Activated T-helper 9 cell treated with anti-CD3 and anti-CD28 coated beads, Interleukin-2, amount 50 U/mL, for 16 hours (primary cell): ENCODE measurements around the gene CAMKK2.
"Not testable (repeated sequence)": the region's sequence is repeated elsewhere in the genome, so short reads cannot be mapped to it uniquely, and the experiment has no call there.

Experiments used
- DNase-seq: peaks from one replicate; pipeline ENCODE4 v3.0.0-alpha.2; 2020; ENCODE audit warnings: low read depth

CAMKK2 gene

DNA sequence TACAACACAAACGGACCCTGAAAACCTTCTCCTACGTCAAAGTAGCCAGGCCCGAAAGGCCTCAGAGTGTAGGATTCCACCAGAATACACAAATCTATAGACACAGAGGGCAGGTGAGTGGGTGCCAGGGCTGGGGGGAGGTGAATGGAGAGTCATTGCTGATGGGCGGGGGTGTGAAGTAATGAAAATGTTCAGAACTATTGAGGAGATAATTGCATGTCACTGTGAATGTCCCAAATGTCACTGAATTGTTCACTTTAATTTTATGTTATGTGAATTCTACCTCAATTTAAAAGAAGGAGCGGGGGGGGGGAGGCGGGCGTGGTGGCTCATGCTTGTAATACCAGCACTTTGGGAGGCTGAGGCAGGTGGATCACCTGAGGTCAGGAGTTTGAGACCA is 50.6 kb downstream of the CAMKK2 start:
- no peak for DNase-seq

GRCh38 chr12:121245031-121245430 is 51.5 kb downstream of the CAMKK2 start:
- DNase-seq, result no peak

DNA sequence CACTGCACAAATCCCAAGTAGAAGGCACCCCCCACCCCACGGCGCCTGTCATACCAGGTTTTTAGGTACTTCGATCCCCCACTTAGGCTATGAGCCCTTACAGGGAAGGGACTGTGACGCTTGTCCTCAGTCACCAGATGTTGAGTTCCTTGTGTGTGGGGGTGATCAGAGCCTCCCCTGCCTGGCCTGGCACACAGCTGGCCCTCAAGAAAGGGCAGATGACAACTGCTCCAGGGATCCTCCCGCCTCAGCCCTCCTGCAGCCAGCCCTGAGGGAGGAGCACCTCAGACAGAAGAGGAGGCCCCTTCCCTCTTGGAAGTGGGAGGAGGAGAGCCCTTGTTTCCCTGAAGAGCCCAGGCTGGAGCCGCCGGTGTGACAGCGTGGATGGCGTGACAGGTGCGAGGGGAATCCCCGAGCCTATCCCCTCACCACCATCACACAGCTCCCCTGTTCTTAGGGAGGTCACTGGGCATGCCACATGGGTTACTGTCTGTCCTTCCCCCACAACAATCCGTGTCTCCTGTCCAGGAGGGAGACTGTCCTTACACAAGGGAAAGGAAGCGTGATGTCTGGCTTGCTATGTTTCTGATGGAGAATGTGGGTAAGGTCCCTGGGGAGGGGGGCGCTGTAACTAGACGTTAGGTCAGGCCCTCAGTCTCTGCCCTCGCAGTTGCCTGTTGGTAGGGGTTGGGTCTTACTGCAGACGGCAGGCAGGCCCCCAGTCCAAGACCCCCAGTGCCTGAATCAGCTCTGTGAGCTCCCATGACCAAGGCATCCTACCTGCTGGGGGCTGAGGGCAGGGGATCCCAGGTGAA is 55.1 kb downstream of the CAMKK2 start:
- DNase-seq, result no peak

GRCh38 chr12:121240484-121241101 is 55.9 kb downstream of the CAMKK2 start:
- DNase-seq, result peak; percentile 80

- no peak for DNase-seq
Measured at GRCh38 chr12:121240062-121240420, 56.5 kb downstream of the CAMKK2 start.

DNA sequence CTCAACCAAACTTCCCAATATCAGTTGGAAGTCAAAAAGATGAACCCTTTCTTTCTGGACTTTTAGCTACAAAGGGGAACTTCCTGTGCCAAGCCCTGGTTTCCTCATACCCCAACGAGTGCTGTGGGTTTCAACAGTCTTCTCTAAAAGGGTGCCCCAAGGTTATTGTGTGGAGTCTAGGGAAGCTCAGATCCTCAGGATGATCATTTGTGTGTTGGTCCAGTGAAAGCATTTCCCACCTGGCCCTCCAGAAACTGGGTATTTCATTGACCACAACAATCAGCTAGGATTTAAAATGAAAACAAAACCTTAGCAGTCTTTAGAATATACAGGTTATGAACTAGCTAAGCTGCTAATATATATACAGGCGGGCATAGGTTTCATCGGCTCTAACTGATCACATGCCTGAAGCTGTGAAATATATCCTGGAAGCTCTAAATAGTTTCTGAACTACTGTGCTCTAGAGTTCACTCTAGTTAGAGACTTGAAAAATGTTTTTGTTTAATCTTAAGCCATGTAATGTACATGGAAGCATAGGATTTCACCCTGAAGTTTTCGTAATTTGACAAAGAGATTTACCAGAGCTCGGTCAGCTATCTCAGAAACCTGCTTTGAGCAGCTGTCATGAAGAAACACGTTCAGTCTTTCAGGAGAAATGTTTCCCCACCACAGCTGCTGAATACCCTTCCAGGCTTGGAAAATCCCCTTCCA is 57.0 kb downstream of the CAMKK2 start:
- DNase-seq, result no peak

DNA sequence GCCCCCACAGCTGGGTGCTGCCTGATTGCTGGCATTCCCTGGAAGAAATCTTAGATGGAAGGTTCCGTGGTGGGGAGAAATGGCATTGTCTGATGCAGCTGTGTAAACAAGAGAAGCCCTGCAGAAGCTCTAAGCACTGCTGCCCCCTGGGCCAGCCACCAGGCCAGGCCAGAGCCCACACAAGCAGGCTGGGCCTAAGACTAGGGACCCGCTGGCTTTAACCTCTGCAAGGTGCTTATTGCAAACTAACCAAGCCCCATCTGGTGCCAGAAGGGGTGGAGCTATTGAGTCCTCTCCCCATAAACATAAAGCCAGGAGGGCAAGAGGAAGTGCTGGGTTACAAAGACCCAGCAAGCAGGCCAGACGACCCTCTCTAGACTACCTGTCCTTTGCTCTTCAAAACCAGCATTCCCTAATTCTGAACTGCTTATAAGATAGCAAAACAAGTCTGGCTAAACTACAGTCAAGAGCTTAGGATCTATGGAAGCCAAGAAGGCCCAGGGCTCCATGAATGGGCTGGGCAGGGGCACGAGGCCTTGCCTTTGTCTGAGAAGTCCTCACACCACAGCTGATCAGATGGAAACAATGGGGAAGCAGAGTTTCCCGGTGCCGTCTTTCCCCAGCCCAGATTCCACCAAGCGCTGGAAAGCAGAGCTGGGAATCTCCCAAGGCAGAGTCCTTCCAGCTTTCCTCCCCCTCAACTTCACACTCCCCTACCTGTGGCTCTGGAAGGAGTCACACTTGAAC is 57.7 kb downstream of the CAMKK2 start:
- DNase-seq, result no peak

DNA sequence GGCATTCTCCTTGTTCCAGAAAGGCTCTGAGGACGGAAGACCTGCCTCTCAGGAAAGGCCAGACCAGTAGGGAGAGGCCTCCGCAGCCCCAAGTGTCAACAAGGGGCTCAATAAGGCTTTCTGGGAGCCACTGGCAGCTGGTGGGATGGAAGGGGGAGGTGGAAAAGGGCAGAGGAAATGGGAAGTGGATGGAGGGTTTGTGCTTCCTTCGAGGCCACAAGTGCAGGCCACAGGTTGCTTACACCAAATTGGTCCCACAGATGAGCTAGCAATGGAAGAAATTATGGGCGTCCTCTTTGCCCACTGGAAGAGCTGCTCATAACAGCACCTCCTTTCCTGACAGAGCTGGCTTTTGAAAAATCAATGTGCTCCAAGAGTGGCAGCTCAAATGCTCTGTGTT is 58.4 kb downstream of the CAMKK2 start:
- DNase-seq, result no peak

DNA sequence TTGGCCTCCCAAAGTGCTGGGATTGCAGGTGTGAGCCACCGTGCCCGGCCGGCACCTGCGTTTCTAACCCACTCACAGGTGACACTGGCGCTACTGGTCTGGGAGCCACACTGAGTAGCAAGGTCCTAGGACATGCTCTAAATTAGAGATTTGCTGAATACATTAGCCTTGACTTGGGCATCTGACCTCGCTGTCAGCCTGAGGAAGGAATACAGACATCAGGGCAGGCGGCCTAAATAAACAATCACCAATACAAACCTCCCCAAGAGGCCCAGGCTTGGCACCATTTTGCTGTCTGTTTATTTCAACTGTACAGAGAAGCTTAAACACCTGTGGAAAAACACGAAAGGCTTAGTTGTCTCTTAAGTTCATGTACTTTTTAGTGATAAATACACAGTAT is 59.1 kb downstream of the CAMKK2 start:
- DNase-seq, result no peak

- no peak for DNase-seq
Measured at GRCh38 chr12:121236776-121237175, 59.7 kb downstream of the CAMKK2 start.

DNA sequence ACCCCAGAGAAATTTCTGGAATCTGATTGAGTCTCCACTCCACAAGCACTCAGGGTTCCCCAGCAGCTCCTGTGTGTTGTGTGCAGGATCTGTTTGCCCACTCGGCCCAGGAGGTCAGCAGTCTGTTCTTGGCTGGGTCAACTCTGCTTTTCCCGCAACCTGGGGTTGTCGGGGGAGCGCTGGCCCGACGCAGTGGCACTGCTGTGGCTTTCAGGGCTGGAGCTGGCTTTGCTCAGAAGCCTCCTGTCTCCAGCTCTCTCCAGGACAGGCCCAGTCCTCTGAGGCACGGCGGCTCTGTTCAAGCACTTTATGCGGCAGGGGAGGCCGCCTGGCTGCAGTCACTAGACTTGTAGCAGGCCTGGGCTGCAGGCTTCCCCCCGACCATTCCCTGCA is 62.9 kb downstream of the CAMKK2 start:
- DNase-seq, result no peak

GRCh38 chr12:121232977-121233627 is 63.4 kb downstream of the CAMKK2 start:
- no peak for DNase-seq

GRCh38 chr12:121232163-121232562 is 64.3 kb downstream of the CAMKK2 start:
- DNase-seq, result no peak

DNA sequence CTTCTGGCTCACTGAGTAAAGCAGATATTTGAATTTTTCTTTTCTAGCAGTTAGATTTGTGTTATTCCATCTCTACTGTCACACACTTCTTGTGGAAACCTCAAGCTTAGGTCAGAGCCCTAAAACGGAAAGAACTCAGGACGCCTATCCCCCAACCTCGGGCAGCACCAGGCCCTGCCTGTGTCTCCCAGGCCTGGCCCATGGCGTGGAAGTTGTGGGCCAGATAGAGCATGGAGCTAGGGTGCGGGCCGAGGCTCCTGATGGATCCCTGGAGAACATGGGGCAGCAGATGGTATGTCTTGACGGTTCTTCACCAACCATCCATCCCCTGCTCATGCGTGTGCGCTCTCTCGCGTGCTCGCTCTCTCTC is 66.0 kb downstream of the CAMKK2 start:
- no peak for DNase-seq

DNA sequence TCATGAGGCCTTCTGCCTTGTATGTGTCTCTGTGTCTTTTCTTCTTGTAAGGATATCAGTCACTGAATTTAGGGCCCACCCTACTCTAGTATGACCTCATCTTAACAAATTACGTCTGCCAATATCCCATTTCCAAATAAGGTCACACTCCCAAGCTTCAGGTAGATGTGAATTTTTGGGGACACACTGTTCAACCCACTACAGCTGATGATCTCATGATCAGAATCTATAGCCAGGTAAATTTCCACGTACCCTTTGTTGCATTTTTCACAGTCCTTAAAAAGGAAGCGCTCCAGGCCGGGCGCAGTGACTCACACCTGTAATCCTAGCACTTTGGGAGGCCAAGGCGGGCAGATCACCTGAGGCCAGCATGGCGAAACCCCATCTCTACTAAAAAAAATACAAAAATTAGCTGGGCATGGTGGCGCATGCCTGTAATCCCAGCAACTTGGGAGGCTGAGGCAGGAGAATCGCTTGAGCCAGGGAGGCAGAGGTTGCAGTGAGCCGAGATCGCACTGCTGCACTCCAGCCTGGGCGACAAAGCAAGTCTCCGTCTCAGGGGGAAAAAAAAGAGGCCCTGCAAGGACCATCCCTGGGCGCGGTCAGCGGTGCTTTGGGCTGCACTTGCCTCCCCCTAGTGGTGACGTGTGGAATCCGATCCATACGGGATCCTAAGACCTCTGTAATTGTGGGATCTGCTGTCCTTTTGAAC is 66.5 kb downstream of the CAMKK2 start:
- DNase-seq, result peak; percentile 43

DNA sequence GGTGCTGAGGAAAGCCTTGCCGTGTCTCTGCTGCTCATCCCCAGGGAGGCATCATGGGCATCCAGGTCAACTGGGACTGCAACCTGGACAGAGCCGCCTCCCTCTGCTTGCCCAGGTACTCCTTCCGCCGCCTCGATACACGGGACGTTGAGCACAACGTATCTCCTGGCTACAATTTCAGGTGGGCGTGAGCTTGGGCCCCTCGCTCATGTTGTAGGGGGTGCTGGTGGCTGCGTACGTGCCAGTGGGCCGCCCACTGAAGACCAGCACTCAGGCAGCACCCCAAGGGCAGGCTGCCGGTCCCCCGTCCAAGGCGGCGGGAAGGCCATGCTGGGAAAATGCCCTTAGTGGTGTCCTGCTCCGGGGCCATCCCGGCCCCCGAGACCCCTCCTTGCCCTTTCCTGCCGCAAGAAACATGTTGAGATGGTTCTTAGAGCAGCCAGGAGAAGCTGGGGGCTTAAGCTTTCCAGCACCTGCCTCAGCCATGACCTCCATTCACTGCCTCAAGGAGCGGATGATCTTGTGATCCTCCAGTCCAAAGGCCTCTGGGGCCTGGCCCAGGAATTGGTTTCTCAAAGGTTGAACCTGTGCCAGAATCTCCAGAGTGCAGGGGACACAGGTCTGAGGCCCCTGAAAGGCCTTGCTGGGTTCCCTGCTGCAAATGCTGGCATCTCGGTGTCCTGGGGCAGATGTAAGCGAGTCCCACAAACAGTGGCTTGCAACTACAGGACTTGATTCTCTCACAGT is 67.4 kb downstream of the CAMKK2 start:
- no peak for DNase-seq

GRCh38 chr12:121227294-121227693 is 69.2 kb downstream of the CAMKK2 start:
- no peak for DNase-seq

DNA sequence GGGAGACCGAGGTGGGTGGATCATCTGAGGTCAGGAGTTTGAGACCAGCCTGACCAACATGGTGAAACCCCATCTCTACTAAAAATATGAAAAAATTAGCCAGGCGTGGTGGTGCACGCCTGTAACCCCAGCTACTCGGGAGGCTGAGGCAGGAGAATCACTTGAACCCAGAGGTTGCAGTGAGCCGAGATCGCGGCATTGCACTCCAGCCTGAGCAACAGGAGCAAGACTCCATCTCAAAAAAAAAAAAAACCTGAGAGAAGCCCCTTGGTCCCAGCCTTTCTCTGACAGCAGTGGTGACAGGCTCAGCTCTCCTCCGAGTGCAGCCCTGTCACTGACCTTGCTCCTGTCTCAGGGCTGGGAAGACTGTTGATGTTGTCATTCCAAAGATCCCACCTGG is 69.6 kb downstream of the CAMKK2 start:
- not testable (repeated sequence) for DNase-seq

DNA sequence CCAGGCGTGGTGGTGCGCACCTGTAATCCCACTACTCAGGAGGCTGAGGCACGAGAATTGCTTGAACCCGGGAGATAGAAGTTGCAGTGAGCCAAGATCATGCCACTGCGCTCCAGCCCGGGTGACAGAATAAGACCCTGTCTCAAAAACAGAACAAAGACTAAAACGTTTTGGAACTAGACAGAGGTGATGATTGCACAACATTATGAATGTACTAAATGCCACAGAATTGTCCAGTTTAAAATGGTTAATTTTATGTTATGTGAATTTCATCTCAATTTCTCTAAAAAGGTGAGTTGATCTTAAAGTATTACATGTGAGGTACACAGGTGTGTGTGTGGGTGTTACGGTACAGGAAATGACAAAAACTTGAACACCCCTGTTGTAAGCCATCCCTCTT is 70.1 kb downstream of the CAMKK2 start:
- no peak for DNase-seq

- DNase-seq, result no peak
Measured at GRCh38 chr12:121224591-121224990, 71.9 kb downstream of the CAMKK2 start.
